GM12878 (cell line): ENCODE data around the gene ZNF576.

Source experiments
- CBX3 ChIP-seq: fragments of 200-600 bp; sonication (generic); IDR thresholded peaks from 2 replicates; pipeline ENCODE4 v1.6.1; 2016; ENCODE audit warnings: low read depth, borderline replicate concordance
- CREB1 ChIP-seq: IDR thresholded peaks from 2 replicates; pipeline ENCODE4 v1.6.1; 2012; ENCODE audit warnings: low read depth, mild to moderate bottlenecking, inconsistent platforms
- EP300 ChIP-seq, 2 experiments: fragments of 150-350 bp in 1 of 2; IDR thresholded peaks; 2 replicates each; pipeline ENCODE4 v1.6.1; 2011 to 2012; ENCODE audit warnings: low read depth in 2 of 2, low read length in 2 of 2, borderline replicate concordance in 1 of 2, improper control_type of control experiment in 1 of 2, inconsistent platforms in 1 of 2; ENCODE audit not compliant: control insufficient read depth in 1 of 2
- EZH2 ChIP-seq: IDR thresholded peaks from 2 replicates; pipeline ENCODE4 v1.6.1; 2012; ENCODE audit warnings: low read depth, mild to moderate bottlenecking, control low read depth, inconsistent platforms, low read length, borderline replicate concordance; ENCODE audit not compliant: control insufficient read depth
- HDAC2 ChIP-seq: fragments of 200-600 bp; sonication (generic); IDR thresholded peaks from 2 replicates; pipeline ENCODE4 v1.6.1; 2017
- NR2C1 ChIP-seq: fragments of 450-650 bp; IDR thresholded peaks from 2 replicates; pipeline ENCODE4 v1.6.1; 2017; ENCODE audit warnings: antibody characterized with exemption, mild to moderate bottlenecking, moderate library complexity
- PBX3 ChIP-seq: IDR thresholded peaks from 2 replicates; pipeline ENCODE4 v1.6.1; 2011; ENCODE audit warnings: mild to moderate bottlenecking, low read depth, low read length, moderate library complexity; ENCODE audit not compliant: insufficient replicate concordance
- POLR2A ChIP-seq: IDR thresholded peaks from 2 replicates; pipeline ENCODE4 v1.6.1; 2011; ENCODE audit warnings: low read depth, mild to moderate bottlenecking, low read length
- RAD21 ChIP-seq: IDR thresholded peaks from 2 replicates; pipeline ENCODE4 v1.6.1; 2011; ENCODE audit warnings: mild to moderate bottlenecking, low read depth, low read length, moderate library complexity; ENCODE audit not compliant: insufficient read depth
- ZNF622 ChIP-seq: fragments of 450-650 bp; IDR thresholded peaks from 2 replicates; pipeline ENCODE4 v1.6.1; 2017; ENCODE audit warnings: mild to moderate bottlenecking, inconsistent platforms
- TF ChIP-seq, protein P1 (sequence below), 3 experiments: IDR thresholded peaks in 2 of 3; conservative IDR thresholded peaks in 1 of 3; 2 replicates each; pipeline ENCODE4 v1.5.1; 2011; ENCODE audit warnings: low read depth in 3 of 3, low read length in 3 of 3, mild to moderate bottlenecking in 3 of 3, control low read depth in 2 of 3, moderate library complexity in 2 of 3, inconsistent platforms in 1 of 3, mixed read lengths in 1 of 3; ENCODE audit not compliant: control insufficient read depth in 2 of 3, insufficient read depth in 1 of 3; ENCODE audit errors: extremely low read depth in 1 of 3
- TF ChIP-seq, protein P2 (sequence below): fragments of 450-650 bp; formaldehyde crosslinking; IDR thresholded peaks from 2 replicates; pipeline ENCODE4 v1.5.0; 2022; ENCODE audit warnings: mild to moderate bottlenecking, missing genetic modification characterization

GRCh38 chr19:43609872-43610271 is 13.5 kb downstream of the ZNF576 start:
- TF ChIP-seq, protein P1, sequence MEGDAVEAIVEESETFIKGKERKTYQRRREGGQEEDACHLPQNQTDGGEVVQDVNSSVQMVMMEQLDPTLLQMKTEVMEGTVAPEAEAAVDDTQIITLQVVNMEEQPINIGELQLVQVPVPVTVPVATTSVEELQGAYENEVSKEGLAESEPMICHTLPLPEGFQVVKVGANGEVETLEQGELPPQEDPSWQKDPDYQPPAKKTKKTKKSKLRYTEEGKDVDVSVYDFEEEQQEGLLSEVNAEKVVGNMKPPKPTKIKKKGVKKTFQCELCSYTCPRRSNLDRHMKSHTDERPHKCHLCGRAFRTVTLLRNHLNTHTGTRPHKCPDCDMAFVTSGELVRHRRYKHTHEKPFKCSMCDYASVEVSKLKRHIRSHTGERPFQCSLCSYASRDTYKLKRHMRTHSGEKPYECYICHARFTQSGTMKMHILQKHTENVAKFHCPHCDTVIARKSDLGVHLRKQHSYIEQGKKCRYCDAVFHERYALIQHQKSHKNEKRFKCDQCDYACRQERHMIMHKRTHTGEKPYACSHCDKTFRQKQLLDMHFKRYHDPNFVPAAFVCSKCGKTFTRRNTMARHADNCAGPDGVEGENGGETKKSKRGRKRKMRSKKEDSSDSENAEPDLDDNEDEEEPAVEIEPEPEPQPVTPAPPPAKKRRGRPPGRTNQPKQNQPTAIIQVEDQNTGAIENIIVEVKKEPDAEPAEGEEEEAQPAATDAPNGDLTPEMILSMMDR (IDR thresholded peaks at IDR 0.05 in 2 of 3, conservative IDR thresholded peaks at IDR 0.05 in 1 of 3; ENCODE audit: control insufficient read depth in 2 of 3, extremely low read depth in 1 of 3, insufficient read depth in 1 of 3, low read depth in 3 of 3, low read length in 3 of 3), result no peak
- TF ChIP-seq HDAC2, result no peak
- TF ChIP-seq, protein P2, sequence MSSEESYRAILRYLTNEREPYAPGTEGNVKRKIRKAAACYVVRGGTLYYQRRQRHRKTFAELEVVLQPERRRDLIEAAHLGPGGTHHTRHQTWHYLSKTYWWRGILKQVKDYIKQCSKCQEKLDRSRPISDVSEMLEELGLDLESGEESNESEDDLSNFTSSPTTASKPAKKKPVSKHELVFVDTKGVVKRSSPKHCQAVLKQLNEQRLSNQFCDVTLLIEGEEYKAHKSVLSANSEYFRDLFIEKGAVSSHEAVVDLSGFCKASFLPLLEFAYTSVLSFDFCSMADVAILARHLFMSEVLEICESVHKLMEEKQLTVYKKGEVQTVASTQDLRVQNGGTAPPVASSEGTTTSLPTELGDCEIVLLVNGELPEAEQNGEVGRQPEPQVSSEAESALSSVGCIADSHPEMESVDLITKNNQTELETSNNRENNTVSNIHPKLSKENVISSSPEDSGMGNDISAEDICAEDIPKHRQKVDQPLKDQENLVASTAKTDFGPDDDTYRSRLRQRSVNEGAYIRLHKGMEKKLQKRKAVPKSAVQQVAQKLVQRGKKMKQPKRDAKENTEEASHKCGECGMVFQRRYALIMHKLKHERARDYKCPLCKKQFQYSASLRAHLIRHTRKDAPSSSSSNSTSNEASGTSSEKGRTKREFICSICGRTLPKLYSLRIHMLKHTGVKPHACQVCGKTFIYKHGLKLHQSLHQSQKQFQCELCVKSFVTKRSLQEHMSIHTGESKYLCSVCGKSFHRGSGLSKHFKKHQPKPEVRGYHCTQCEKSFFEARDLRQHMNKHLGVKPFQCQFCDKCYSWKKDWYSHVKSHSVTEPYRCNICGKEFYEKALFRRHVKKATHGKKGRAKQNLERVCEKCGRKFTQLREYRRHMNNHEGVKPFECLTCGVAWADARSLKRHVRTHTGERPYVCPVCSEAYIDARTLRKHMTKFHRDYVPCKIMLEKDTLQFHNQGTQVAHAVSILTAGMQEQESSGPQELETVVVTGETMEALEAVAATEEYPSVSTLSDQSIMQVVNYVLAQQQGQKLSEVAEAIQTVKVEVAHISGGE (CRISPR knock-in tag), result no peak
- TF ChIP-seq POLR2A, result no peak
- no peak for TF ChIP-seq RAD21
- TF ChIP-seq ZNF622, result no peak
- no peak for TF ChIP-seq PBX3
- TF ChIP-seq CREB1, result no peak
- TF ChIP-seq NR2C1, result no peak
- TF ChIP-seq EZH2, result no peak
- no peak for TF ChIP-seq EP300 (IDR thresholded peaks at IDR 0.05; ENCODE audit: borderline replicate concordance in 1 of 2, control insufficient read depth in 1 of 2, low read depth in 2 of 2, low read length in 2 of 2)
- no peak for TF ChIP-seq CBX3
